T-helper 2 cell treated with Interferon-gamma antibody and Interleukin-4, amounts not matched to agents 5 μg/mL and 100 μg/mL, for 36 hours (primary cell): ENCODE data around the gene CHRNA10.

Experiments
- DNase-seq: peaks from one replicate; pipeline ENCODE4 v3.0.0; 2021; ENCODE audit warnings: low spot score
- H3K27ac Mint-ChIP-seq: one replicate; pipeline ENCODE4 v1.8.0; 2021; ENCODE audit warnings: mild to moderate bottlenecking, mixed read lengths
- H3K27me3 Mint-ChIP-seq: one replicate; pipeline ENCODE4 v1.8.0; 2021; ENCODE audit warnings: low read depth, mixed read lengths
- H3K36me3 Mint-ChIP-seq: one replicate; pipeline ENCODE4 v1.8.0; 2021; ENCODE audit warnings: low read depth, mixed read lengths
- H3K4me1 Mint-ChIP-seq: one replicate; pipeline ENCODE4 v1.8.0; 2021; ENCODE audit warnings: low read depth, mixed read lengths
- H3K4me3 Mint-ChIP-seq: one replicate; pipeline ENCODE4 v1.8.0; 2022; ENCODE audit warnings: mild to moderate bottlenecking, moderate library complexity, mixed read lengths
- H3K9me3 Mint-ChIP-seq: one replicate; pipeline ENCODE4 v1.8.0; 2021; ENCODE audit warnings: mixed read lengths

Gene CHRNA10, protein sequence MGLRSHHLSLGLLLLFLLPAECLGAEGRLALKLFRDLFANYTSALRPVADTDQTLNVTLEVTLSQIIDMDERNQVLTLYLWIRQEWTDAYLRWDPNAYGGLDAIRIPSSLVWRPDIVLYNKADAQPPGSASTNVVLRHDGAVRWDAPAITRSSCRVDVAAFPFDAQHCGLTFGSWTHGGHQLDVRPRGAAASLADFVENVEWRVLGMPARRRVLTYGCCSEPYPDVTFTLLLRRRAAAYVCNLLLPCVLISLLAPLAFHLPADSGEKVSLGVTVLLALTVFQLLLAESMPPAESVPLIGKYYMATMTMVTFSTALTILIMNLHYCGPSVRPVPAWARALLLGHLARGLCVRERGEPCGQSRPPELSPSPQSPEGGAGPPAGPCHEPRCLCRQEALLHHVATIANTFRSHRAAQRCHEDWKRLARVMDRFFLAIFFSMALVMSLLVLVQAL

GRCh38 chr11:3671334-3672254 lies at the start of gene CHRNA10:
TSS of gene CHRNA10 (minus strand) at chr11:3671384. CDS start at chr11:3671312, 72 bp downstream.
- no peaks in the 10 kb centered on the region for H3K9me3 Mint-ChIP-seq
- no peaks in the 10 kb centered on the region for H3K4me1 Mint-ChIP-seq
- H3K27me3 Mint-ChIP-seq, result no peaks in the 10 kb centered on the region
- peak within 1 kb of the TSS; percentile 37 for H3K27ac Mint-ChIP-seq
- no peak for DNase-seq
- H3K36me3 Mint-ChIP-seq, result peaks cover 37% of the 10 kb centered on the region
- H3K4me3 Mint-ChIP-seq, result no peak within 1 kb of the TSS

GRCh38 chr11:3712274-3712673 lies 41.1 kb upstream of the CHRNA10 start:
- Mint-ChIP-seq H3K9me3 (no peaks in the 10 kb centered on the region), H3K36me3 (peaks cover 55% of the 10 kb centered on the region), H3K27ac (no peak overlapping the region)

DNA sequence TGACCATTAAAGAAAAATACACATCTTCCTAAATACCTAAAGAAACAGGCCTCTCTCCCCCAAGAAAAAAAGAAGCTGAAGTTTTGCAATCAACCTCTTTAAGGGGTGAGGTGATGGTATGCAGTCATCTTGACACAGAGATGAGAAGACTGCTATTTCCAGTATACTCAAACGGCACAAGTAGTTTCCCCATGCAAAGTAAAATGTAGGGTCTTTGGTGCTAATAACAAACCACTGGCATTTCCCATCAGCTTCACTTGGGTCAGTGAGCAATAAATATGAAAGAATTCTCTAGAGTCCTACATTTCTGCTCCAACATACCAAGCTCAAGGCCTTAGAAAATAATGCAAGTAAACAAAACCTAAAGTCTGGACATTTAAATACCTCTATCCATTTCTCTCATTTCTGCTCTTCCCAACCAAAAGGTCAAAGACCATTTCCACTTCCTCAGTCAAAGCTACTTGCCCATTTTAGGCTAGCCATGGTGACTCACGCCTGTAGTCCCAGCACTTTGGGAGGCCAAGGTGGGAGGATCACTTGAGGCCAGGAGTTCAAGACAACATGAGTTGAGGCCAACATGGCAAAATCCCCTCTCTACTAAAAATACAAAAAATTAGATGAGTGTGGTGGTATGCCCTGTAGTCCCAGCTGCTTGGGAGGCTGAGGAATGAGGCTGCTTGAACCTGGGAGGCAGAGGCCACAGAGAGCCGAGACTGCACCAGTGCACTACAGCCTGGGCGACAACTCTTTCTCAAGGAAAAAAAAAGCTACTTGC lies 39.5 kb upstream of the CHRNA10 start:
- H3K27me3 Mint-ChIP-seq, result no peaks in the 10 kb centered on the region
- peaks cover 58% of the 10 kb centered on the region for H3K36me3 Mint-ChIP-seq
- H3K4me1 Mint-ChIP-seq, result peaks cover 3% of the 10 kb centered on the region
- no peak overlapping the region for H3K4me3 Mint-ChIP-seq
- no peak for DNase-seq
- no peaks in the 10 kb centered on the region for H3K9me3 Mint-ChIP-seq
- peak overlapping the region; percentile 55 for H3K27ac Mint-ChIP-seq

More at GRCh38 chr11:3712274-3712673, 41.1 kb upstream of the CHRNA10 start:
- Mint-ChIP-seq H3K27me3 (no peaks in the 10 kb centered on the region), H3K4me3 (no peak overlapping the region), H3K4me1 (peaks cover 4% of the 10 kb centered on the region)
- DNase-seq, result no peak

GRCh38 chr11:3709977-3710376 lies 38.8 kb upstream of the CHRNA10 start:
- Mint-ChIP-seq H3K27me3 (no peaks in the 10 kb centered on the region), H3K4me1 (peaks cover 3% of the 10 kb centered on the region), H3K36me3 (peaks cover 63% of the 10 kb centered on the region), H3K9me3 (no peaks in the 10 kb centered on the region), H3K27ac (no peak overlapping the region), H3K4me3 (no peak overlapping the region)
- DNase-seq, result no peak

- H3K4me1 Mint-ChIP-seq, result peaks cover 3% of the 10 kb centered on the region
- H3K27me3 Mint-ChIP-seq, result no peaks in the 10 kb centered on the region
- no peak for DNase-seq
- H3K27ac Mint-ChIP-seq, result no peak overlapping the region
- H3K36me3 Mint-ChIP-seq, result peaks cover 57% of the 10 kb centered on the region
- no peaks in the 10 kb centered on the region for H3K9me3 Mint-ChIP-seq
- no peak overlapping the region for H3K4me3 Mint-ChIP-seq
These were observed 36.0 kb upstream of the CHRNA10 start for GRCh38 chr11:3707176-3707575.

- no peak overlapping the region for H3K27ac Mint-ChIP-seq
- H3K4me3 Mint-ChIP-seq, result no peak overlapping the region
- no peaks in the 10 kb centered on the region for H3K4me1 Mint-ChIP-seq
- peaks cover 58% of the 10 kb centered on the region for H3K36me3 Mint-ChIP-seq
- DNase-seq, result no peak
- no peaks in the 10 kb centered on the region for H3K27me3 Mint-ChIP-seq
- no peaks in the 10 kb centered on the region for H3K9me3 Mint-ChIP-seq
These were observed 32.2 kb upstream of the CHRNA10 start for GRCh38 chr11:3703383-3703782.

GRCh38 chr11:3700910-3701309 lies 29.7 kb upstream of the CHRNA10 start:
- no peak for DNase-seq
- no peaks in the 10 kb centered on the region for H3K4me1 Mint-ChIP-seq
- H3K27me3 Mint-ChIP-seq, result no peaks in the 10 kb centered on the region
- H3K4me3 Mint-ChIP-seq, result no peak overlapping the region
- H3K27ac Mint-ChIP-seq, result no peak overlapping the region
- peaks cover 52% of the 10 kb centered on the region for H3K36me3 Mint-ChIP-seq
- no peaks in the 10 kb centered on the region for H3K9me3 Mint-ChIP-seq

DNA sequence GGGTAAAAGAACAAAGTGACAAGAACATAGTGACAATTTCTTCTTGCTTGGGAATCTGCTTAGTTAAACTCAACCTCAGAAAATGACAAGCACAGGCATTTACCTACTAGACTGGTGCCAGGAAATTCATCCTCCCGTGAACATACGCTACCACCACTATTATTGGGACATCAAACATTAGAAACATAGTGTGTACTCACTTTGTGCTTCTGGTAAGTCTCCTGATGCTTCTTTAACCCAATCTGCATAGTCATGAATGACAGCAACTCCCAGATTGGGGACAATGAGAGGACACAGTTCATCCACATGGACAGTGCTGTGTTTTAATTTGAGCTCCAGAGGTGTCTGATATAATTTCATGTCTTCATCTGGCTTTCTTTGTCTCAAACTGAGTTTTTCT lies 29.2 kb upstream of the CHRNA10 start:
- Mint-ChIP-seq H3K36me3 (peaks cover 54% of the 10 kb centered on the region), H3K4me1 (no peaks in the 10 kb centered on the region), H3K27ac (no peak overlapping the region), H3K27me3 (no peaks in the 10 kb centered on the region), H3K9me3 (no peaks in the 10 kb centered on the region), H3K4me3 (no peak overlapping the region)
- DNase-seq, result no peak

DNA sequence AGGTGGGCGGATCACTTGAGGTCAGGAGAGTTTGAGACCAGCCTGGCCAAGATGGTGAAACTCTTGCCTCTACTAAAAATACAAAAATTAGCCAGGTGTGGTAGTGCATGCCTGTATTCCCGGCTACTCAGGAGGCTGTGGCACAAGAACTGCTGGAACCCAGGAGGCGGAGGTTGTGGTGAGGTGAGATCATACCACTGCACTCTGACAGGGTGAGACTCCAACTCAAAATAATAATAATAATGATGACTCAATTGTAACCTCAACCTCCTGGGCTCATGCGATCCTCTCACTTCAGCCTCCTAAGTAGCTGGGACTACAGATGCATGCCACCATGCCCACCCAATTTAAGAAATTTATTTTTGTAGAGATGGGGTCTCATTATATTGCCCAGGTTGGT lies 15.6 kb upstream of the CHRNA10 start:
- Mint-ChIP-seq H3K9me3 (no peaks in the 10 kb centered on the region), H3K27me3 (no peaks in the 10 kb centered on the region), H3K4me3 (no peak overlapping the region), H3K36me3 (peaks cover 50% of the 10 kb centered on the region), H3K4me1 (peaks cover 10% of the 10 kb centered on the region), H3K27ac (no peak overlapping the region)
- DNase-seq, result no peak

- no peak for DNase-seq
- H3K4me3 Mint-ChIP-seq, result no peak overlapping the region
- H3K4me1 Mint-ChIP-seq, result peaks cover 11% of the 10 kb centered on the region
- no peaks in the 10 kb centered on the region for H3K9me3 Mint-ChIP-seq
- peaks cover 54% of the 10 kb centered on the region for H3K36me3 Mint-ChIP-seq
- H3K27me3 Mint-ChIP-seq, result no peaks in the 10 kb centered on the region
- H3K27ac Mint-ChIP-seq, result no peak overlapping the region
These were observed 14.7 kb upstream of the CHRNA10 start for GRCh38 chr11:3685923-3686322.

DNA sequence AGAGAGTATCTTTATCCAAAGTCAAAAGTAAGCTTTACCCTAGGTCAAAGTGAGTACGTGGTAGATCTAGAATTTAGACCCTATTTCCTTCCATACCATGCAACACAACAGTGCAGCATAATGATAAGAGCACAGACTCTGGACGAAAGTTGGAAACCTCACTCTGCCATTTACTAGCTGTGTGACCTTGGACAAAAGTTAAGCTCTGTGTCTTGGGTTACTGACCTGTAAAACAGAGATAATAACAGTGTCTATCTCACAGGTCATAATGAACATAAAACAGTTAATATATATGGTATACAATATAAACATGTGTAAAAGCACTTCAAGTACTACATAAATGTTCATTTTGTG lies 13.6 kb upstream of the CHRNA10 start:
- H3K27me3 Mint-ChIP-seq, result no peaks in the 10 kb centered on the region
- H3K9me3 Mint-ChIP-seq, result no peaks in the 10 kb centered on the region
- H3K4me3 Mint-ChIP-seq, result no peak overlapping the region
- H3K27ac Mint-ChIP-seq, result no peak overlapping the region
- DNase-seq, result no peak
- H3K36me3 Mint-ChIP-seq, result peaks cover 59% of the 10 kb centered on the region
- H3K4me1 Mint-ChIP-seq, result peaks cover 11% of the 10 kb centered on the region

- H3K4me3 Mint-ChIP-seq, result no peak overlapping the region
- no peaks in the 10 kb centered on the region for H3K9me3 Mint-ChIP-seq
- H3K36me3 Mint-ChIP-seq, result peaks cover 63% of the 10 kb centered on the region
- no peak for DNase-seq
- H3K4me1 Mint-ChIP-seq, result peaks cover 11% of the 10 kb centered on the region
- peak overlapping the region; percentile 31 for H3K27ac Mint-ChIP-seq
- H3K27me3 Mint-ChIP-seq, result no peaks in the 10 kb centered on the region
These were observed 13.1 kb upstream of the CHRNA10 start for GRCh38 chr11:3684129-3684818.

DNA sequence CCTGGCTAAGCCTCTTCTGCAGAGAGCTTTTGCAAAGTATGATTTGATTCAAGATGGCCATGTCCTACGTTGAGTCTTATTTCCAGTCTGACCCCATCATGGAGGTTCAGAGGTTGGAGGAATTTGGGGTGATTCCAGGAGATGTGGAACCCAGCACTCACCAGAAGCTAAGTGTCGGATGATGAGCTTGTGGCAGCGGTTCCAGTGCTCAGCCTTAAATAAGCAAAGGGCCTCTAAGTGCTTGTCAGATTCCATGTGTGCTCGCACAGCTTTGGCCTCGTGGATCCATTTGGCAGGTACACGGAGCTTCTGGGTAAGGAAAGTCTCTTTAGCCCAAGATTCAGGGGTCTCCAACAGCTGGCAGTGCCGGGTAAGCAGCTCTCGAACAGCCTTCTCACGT lies 11.9 kb upstream of the CHRNA10 start:
- Mint-ChIP-seq H3K9me3 (no peaks in the 10 kb centered on the region), H3K27me3 (no peaks in the 10 kb centered on the region), H3K27ac (no peak overlapping the region), H3K4me3 (no peak overlapping the region), H3K4me1 (peaks cover 11% of the 10 kb centered on the region), H3K36me3 (peaks cover 71% of the 10 kb centered on the region)
- DNase-seq, result no peak
